K562 (cell line): Measurements from ENCODE around the gene WDR91. TPM values are rescaled to one million over a fixed set of nuclear protein-coding genes. Genes with fewer than 3 reads are reported as not detected.

Experiments
- ARID4B ChIP-seq: sonication (generic); formaldehyde crosslinking; IDR thresholded peaks from 2 replicates; pipeline ENCODE4 v1.8.0; 2022; ENCODE audit warnings: mild to moderate bottlenecking, missing genetic modification reagents
- BACH1 ChIP-seq: fragments of 200-800 bp; sonication (Bioruptor generic); IDR thresholded peaks from 2 replicates; pipeline ENCODE4 v1.6.1; 2016; ENCODE audit warnings: missing genetic modification characterization, missing compliant biosample characterization
- CC2D1A ChIP-seq: fragments of 450-650 bp; IDR thresholded peaks from 2 replicates; pipeline ENCODE4 v1.6.1; 2017; ENCODE audit warnings: mild to moderate bottlenecking
- GABPA ChIP-seq: fragments of 200-800 bp; sonication (Bioruptor generic); conservative IDR thresholded peaks from 2 replicates; pipeline ENCODE4 v1.6.1; 2016; ENCODE audit warnings: low read depth, missing genetic modification characterization, missing compliant biosample characterization
- MECOM ChIP-seq: fragments of 250-450 bp; sonication (Bioruptor Pico); IDR thresholded peaks from 2 replicates; pipeline ENCODE4 v1.8.0; 2022; ENCODE audit warnings: inconsistent platforms
- MITF ChIP-seq: IDR thresholded peaks from 2 replicates; pipeline ENCODE4 v1.6.1; 2014; ENCODE audit warnings: antibody characterized with exemption
- NONO ChIP-seq, 2 experiments: fragments of 200-400 bp in 1 of 2; fragments of 450-650 bp in 1 of 2; formaldehyde crosslinking in 1 of 2; IDR thresholded peaks; 2 replicates each; pipeline ENCODE4 v1.6.1; 2017; ENCODE audit warnings: low read depth in 2 of 2, mild to moderate bottlenecking in 2 of 2, moderate library complexity in 2 of 2, low read length in 1 of 2
- NR2F6 ChIP-seq: fragments of 450-650 bp; formaldehyde crosslinking; IDR thresholded peaks from 2 replicates; pipeline ENCODE4 v1.4.0; 2020; ENCODE audit warnings: mild to moderate bottlenecking
- NRF1 ChIP-seq, 2 experiments: fragments of 450-650 bp; IDR thresholded peaks in 1 of 2; conservative IDR thresholded peaks in 1 of 2; 2 replicates each; pipeline ENCODE4 v1.6.1; 2014; ENCODE audit warnings: mild to moderate bottlenecking in 2 of 2
- PBX2 ChIP-seq, 2 experiments: IDR thresholded peaks in 1 of 2; conservative IDR thresholded peaks in 1 of 2; 2 replicates each; pipeline ENCODE4 v1.6.1; 2016; ENCODE audit warnings: low read depth in 2 of 2, mild to moderate bottlenecking in 1 of 2, missing compliant biosample characterization in 1 of 2, missing genetic modification characterization in 1 of 2, moderate library complexity in 1 of 2
- POLR2AphosphoS2 ChIP-seq: IDR thresholded peaks from 2 replicates; pipeline ENCODE4 v1.6.1; 2012; ENCODE audit warnings: low read length, improper control_type of control experiment
- RNF2 ChIP-seq: sonication (generic); IDR thresholded peaks from 2 replicates; pipeline ENCODE4 v1.6.1; 2016
- SIN3B ChIP-seq: fragments of 450-650 bp; IDR thresholded peaks from 2 replicates; pipeline ENCODE4 v1.6.1; 2017; ENCODE audit warnings: low read depth, mild to moderate bottlenecking, moderate library complexity
- SMARCA4 ChIP-seq: fragments of 450-650 bp; IDR thresholded peaks from 2 replicates; pipeline ENCODE4 v1.6.1; 2016
- SRSF1 ChIP-seq: fragments of 200-400 bp; formaldehyde crosslinking; IDR thresholded peaks from 2 replicates; pipeline ENCODE4 v1.6.1; 2017; ENCODE audit warnings: mild to moderate bottlenecking, low read depth, low read length, moderate library complexity
- ZNF124 ChIP-seq: sonication (generic); formaldehyde crosslinking; IDR thresholded peaks from 2 replicates; pipeline ENCODE4 v1.8.1; 2022; ENCODE audit warnings: missing genetic modification reagents
- ZNF175 ChIP-seq: fragments of 200-800 bp; sonication (Bioruptor generic); IDR thresholded peaks from 2 replicates; pipeline ENCODE4 v1.6.1; 2016; ENCODE audit warnings: low read depth, mild to moderate bottlenecking, missing genetic modification characterization, missing compliant biosample characterization
- ZNF408 ChIP-seq: fragments of 250-450 bp; sonication (Bioruptor Pico); IDR thresholded peaks from 2 replicates; pipeline ENCODE4 v1.4.0; 2020; ENCODE audit warnings: low read depth, mild to moderate bottlenecking, moderate library complexity
- ZNF699 ChIP-seq: fragments of 250-450 bp; sonication (Bioruptor Pico); IDR thresholded peaks from 2 replicates; pipeline ENCODE4 v1.8.0; 2021; ENCODE audit warnings: mild to moderate bottlenecking, moderate library complexity; ENCODE audit not compliant: insufficient replicate concordance
- polyA plus RNA-seq, 8 experiments: library from polyadenylated mRNA; depleted of rRNA in 4 of 8; stranded (reverse) in 5 of 8; unstranded in 3 of 8; fragments of >200 nt; fragmentation: Nextera tagmentation in 2 of 8; fragmentation: Illumina TruSeq in 1 of 8; extraction: Ambion mirVana in 2 of 8; extraction: Trizol in 1 of 8; gene quantifications; 2 replicates each; pipeline versions ENCODE4 v1.2.1 to v1.2.3, GENCODE V29; 2011 to 2014; ENCODE audit warnings: inconsistent platforms in 1 of 8, missing spikeins in 1 of 8
- total RNA-seq, 7 experiments: library from RNA; depleted of rRNA in 6 of 7; stranded (reverse); fragments of >200 nt in 6 of 7; fragmentation: Illumina TruSeq in 2 of 7; extraction: Trizol in 2 of 7; gene quantifications; 2 replicates each; pipeline versions ENCODE4 v1.2.1 to v1.2.3, GENCODE V29; 2011 to 2021; ENCODE audit warnings: low replicate concordance in 1 of 7

The WDR91 gene
- total and polyA plus RNA-seq, 9 of the 15 experiments (the other 6 are each of a cell fraction or from before 2014, with no cell fraction given), result 1.9 to 18.2 (median 9.8) TPM

GRCh38 chr7:135160858-135161653 is 50.3 kb downstream of the WDR91 start (continued):
- peak; percentile 59; the same call in 1 of the 2 replicates for TF ChIP-seq ARID4B (CRISPR knock-in tag)
- TF ChIP-seq GABPA (tag), result peak; percentile 34; the same call in 1 of the 2 replicates
- TF ChIP-seq CC2D1A, result no peak
- no peak for TF ChIP-seq NR2F6 (CRISPR knock-in tag)
- no peak for TF ChIP-seq SRSF1
- no peak for TF ChIP-seq NONO (IDR thresholded peaks at IDR 0.05; ENCODE audit: low read depth in 2 of 2, low read length in 1 of 2)
- no peak for TF ChIP-seq SIN3B
- no peak for TF ChIP-seq ZNF408 (CRISPR knock-in tag)
- TF ChIP-seq MECOM (CRISPR knock-in tag), result peak; percentile 78; the same call in 1 of the 2 replicates
- peak; percentile 50 for TF ChIP-seq SMARCA4
- TF ChIP-seq ZNF124 (CRISPR knock-in tag), result no peak
- no peak for TF ChIP-seq ZNF699 (CRISPR knock-in tag)
- TF ChIP-seq PBX2 (CRISPR knock-in tag; IDR thresholded peaks at IDR 0.05; ENCODE audit: low read depth), result no peak
- no peak for TF ChIP-seq PBX2 (tag; conservative IDR thresholded peaks at IDR 0.05; ENCODE audit: low read depth)
- TF ChIP-seq NRF1 (conservative IDR thresholded peaks at IDR 0.05 in 1 of 2, IDR thresholded peaks at IDR 0.05 in 1 of 2), result peak; percentile 51 to 57; a peak in 3 of 4 replicates
- TF ChIP-seq MITF, result no peak
- no peak for TF ChIP-seq RNF2
- peak; percentile 61 for TF ChIP-seq ZNF175
- TF ChIP-seq BACH1 (tag), result peak; percentile 53; the same call in 1 of the 2 replicates
- TF ChIP-seq POLR2AphosphoS2, result no peak
